ENCODE results near the gene CNTN2.

Gene CNTN2

GRCh38 chr1:205042911-205043806, at the start of gene CNTN2:
Gene CNTN2 (plus strand): TSS chr1:205043212. CDS start chr1:205053186, 9,974 bp downstream.
- no peak for DNase-seq (ENCODE audit: low spot score)
- TF ChIP-seq CTCF (IDR thresholded peaks at IDR 0.05; ENCODE audit: poor library complexity, severe bottlenecking), result no peak
- H3K4me3 ChIP-seq (ENCODE audit: severe bottlenecking), result no peak within 1 kb of the TSS
- H3K4me1 ChIP-seq (ENCODE audit: insufficient read depth, poor library complexity, severe bottlenecking), result no peaks in the 10 kb centered on the region
- H3K36me3 ChIP-seq (ENCODE audit: low read depth), result no peaks in the 10 kb centered on the region
- H3K27me3 ChIP-seq (ENCODE audit: insufficient read depth, poor library complexity, severe bottlenecking), result peaks cover 44% of the 10 kb centered on the region
- H3K9me3 ChIP-seq (ENCODE audit: severe bottlenecking), result no peaks in the 10 kb centered on the region
- 0 out of 3 replicates have a peak, but pooled peaks have one; percentile 44 for ATAC-seq (ENCODE audit: low read depth)
- H3K27ac ChIP-seq (ENCODE audit: poor library complexity, severe bottlenecking), result no peak within 1 kb of the TSS

- no peaks in the 10 kb centered on the region for H3K4me1 ChIP-seq (ENCODE audit: insufficient read depth, poor library complexity, severe bottlenecking)
- H3K27ac ChIP-seq (ENCODE audit: poor library complexity, severe bottlenecking), result no peak overlapping the region
- H3K27me3 ChIP-seq (ENCODE audit: insufficient read depth, poor library complexity, severe bottlenecking), result peaks cover 5% of the 10 kb centered on the region
- no peak for TF ChIP-seq CTCF (IDR thresholded peaks at IDR 0.05; ENCODE audit: poor library complexity, severe bottlenecking)
- H3K36me3 ChIP-seq (ENCODE audit: low read depth), result no peaks in the 10 kb centered on the region
- H3K9me3 ChIP-seq (ENCODE audit: severe bottlenecking), result no peaks in the 10 kb centered on the region
- no peak for ATAC-seq (ENCODE audit: low read depth)
- DNase-seq (ENCODE audit: low spot score), result no peak
- H3K4me3 ChIP-seq (ENCODE audit: severe bottlenecking), result no peak overlapping the region
Observed at GRCh38 chr1:204994086-204994862, 48.7 kb upstream of the CNTN2 start.

GRCh38 chr1:204996981-204997380, 46.0 kb upstream of the CNTN2 start:
- Histone ChIP-seq H3K36me3 (ENCODE audit: low read depth) (no peaks in the 10 kb centered on the region), H3K27ac (ENCODE audit: poor library complexity, severe bottlenecking) (no peak overlapping the region), H3K9me3 (ENCODE audit: severe bottlenecking) (no peaks in the 10 kb centered on the region), H3K4me3 (ENCODE audit: severe bottlenecking) (no peak overlapping the region), H3K27me3 (ENCODE audit: insufficient read depth, poor library complexity, severe bottlenecking) (peaks cover 2% of the 10 kb centered on the region), H3K4me1 (ENCODE audit: insufficient read depth, poor library complexity, severe bottlenecking) (no peaks in the 10 kb centered on the region)
- ATAC-seq (ENCODE audit: low read depth) (no peak), DNase-seq (ENCODE audit: low spot score) (no peak)
- TF ChIP-seq CTCF (IDR thresholded peaks at IDR 0.05; ENCODE audit: poor library complexity, severe bottlenecking), result no peak

GRCh38 chr1:204997591-204998355, 45.2 kb upstream of the CNTN2 start:
- no peak for TF ChIP-seq CTCF (IDR thresholded peaks at IDR 0.05; ENCODE audit: poor library complexity, severe bottlenecking)
- Histone ChIP-seq H3K9me3 (ENCODE audit: severe bottlenecking) (no peaks in the 10 kb centered on the region), H3K4me3 (ENCODE audit: severe bottlenecking) (no peak overlapping the region), H3K4me1 (ENCODE audit: insufficient read depth, poor library complexity, severe bottlenecking) (no peaks in the 10 kb centered on the region), H3K27ac (ENCODE audit: poor library complexity, severe bottlenecking) (no peak overlapping the region), H3K27me3 (ENCODE audit: insufficient read depth, poor library complexity, severe bottlenecking) (peaks cover 2% of the 10 kb centered on the region), H3K36me3 (ENCODE audit: low read depth) (no peaks in the 10 kb centered on the region)
- no peak for DNase-seq (ENCODE audit: low spot score)
- ATAC-seq (ENCODE audit: low read depth), result no peak

Measured in RWPE2 (cell line).